HepG2 (cell line): ENCODE measurements around the gene PANK4. TPM values are rescaled to one million over a fixed set of nuclear protein-coding genes. Genes with fewer than 3 reads are reported as not detected.

Experiments used
- KDM1A ChIP-seq: IDR thresholded peaks from 2 replicates; pipeline ENCODE4 v1.6.1; 2016; ENCODE audit warnings: missing compliant biosample characterization
- NR2F2 ChIP-seq: IDR thresholded peaks from 2 replicates; pipeline ENCODE4 v1.6.1; 2012; ENCODE audit warnings: low read depth, inconsistent platforms, borderline replicate concordance
- POGZ ChIP-seq: sonication (generic); formaldehyde crosslinking; IDR thresholded peaks from 2 replicates; pipeline ENCODE4 v1.4.0; 2020; ENCODE audit warnings: mild to moderate bottlenecking, missing genetic modification reagents
- PRDM15 ChIP-seq: sonication (generic); formaldehyde crosslinking; IDR thresholded peaks from 2 replicates; pipeline ENCODE4 v1.4.0; 2020; ENCODE audit warnings: missing genetic modification reagents
- SALL1 ChIP-seq: sonication (generic); formaldehyde crosslinking; IDR thresholded peaks from 2 replicates; pipeline ENCODE4 v1.8.0; 2022; ENCODE audit warnings: mild to moderate bottlenecking, missing genetic modification reagents
- SAP130 ChIP-seq: IDR thresholded peaks from 2 replicates; pipeline ENCODE4 v1.6.1; 2016; ENCODE audit warnings: low read depth
- TSC22D2 ChIP-seq: sonication (generic); formaldehyde crosslinking; IDR thresholded peaks from 2 replicates; pipeline ENCODE4 v1.5.1; 2020; ENCODE audit warnings: missing genetic modification reagents, mild to moderate bottlenecking, borderline replicate concordance
- ZMYM4 ChIP-seq: sonication (generic); formaldehyde crosslinking; IDR thresholded peaks from 2 replicates; pipeline ENCODE4 v1.8.1; 2023; ENCODE audit warnings: mild to moderate bottlenecking, missing genetic modification reagents
- polyA plus RNA-seq, 8 experiments: library from polyadenylated mRNA; depleted of rRNA in 3 of 8; stranded (reverse) in 7 of 8; unstranded in 1 of 8; fragments of >200 nt; fragmentation: Illumina TruSeq in 4 of 8; extraction: Trizol in 4 of 8; gene quantifications; 2 replicates each; pipeline versions ENCODE4 v1.2.1 to v1.2.3, GENCODE V29; 2011 to 2016; ENCODE audit warnings: low read depth in 4 of 8, missing spikeins in 1 of 8, mixed read lengths in 1 of 8; ENCODE audit not compliant: insufficient read depth in 1 of 8
- total RNA-seq, 5 experiments: library from RNA; depleted of rRNA; stranded (reverse); fragments of >200 nt; fragmentation: Illumina TruSeq; extraction: Trizol; gene quantifications; 2 replicates each; pipeline ENCODE4 v1.2.3, GENCODE V29; 2016; ENCODE audit warnings: low read depth in 1 of 5
- TF ChIP-seq, protein P1 (sequence below): sonication (generic); formaldehyde crosslinking; IDR thresholded peaks from 2 replicates; pipeline ENCODE4 v1.5.1; 2020; ENCODE audit warnings: mild to moderate bottlenecking, missing genetic modification reagents
- TF ChIP-seq, protein P2 (sequence below): sonication (generic); formaldehyde crosslinking; IDR thresholded peaks from 2 replicates; pipeline ENCODE4 v1.4.0; 2020; ENCODE audit warnings: mild to moderate bottlenecking, missing genetic modification reagents
- TF ChIP-seq, protein P3 (sequence below): sonication (generic); formaldehyde crosslinking; IDR thresholded peaks from 2 replicates; pipeline ENCODE4 v1.4.0; 2020; ENCODE audit warnings: mild to moderate bottlenecking, missing genetic modification reagents, borderline replicate concordance
- TF ChIP-seq, protein P4 (sequence below): IDR thresholded peaks from 2 replicates; pipeline ENCODE4 v1.6.1; 2016; ENCODE audit warnings: control low read depth

PANK4 gene
- total and polyA plus RNA-seq, 2 of the 13 experiments (the other 11 are each of a cell fraction or from before 2014, with no cell fraction given): 17.4 to 19.3 TPM

- TF ChIP-seq, protein P1, sequence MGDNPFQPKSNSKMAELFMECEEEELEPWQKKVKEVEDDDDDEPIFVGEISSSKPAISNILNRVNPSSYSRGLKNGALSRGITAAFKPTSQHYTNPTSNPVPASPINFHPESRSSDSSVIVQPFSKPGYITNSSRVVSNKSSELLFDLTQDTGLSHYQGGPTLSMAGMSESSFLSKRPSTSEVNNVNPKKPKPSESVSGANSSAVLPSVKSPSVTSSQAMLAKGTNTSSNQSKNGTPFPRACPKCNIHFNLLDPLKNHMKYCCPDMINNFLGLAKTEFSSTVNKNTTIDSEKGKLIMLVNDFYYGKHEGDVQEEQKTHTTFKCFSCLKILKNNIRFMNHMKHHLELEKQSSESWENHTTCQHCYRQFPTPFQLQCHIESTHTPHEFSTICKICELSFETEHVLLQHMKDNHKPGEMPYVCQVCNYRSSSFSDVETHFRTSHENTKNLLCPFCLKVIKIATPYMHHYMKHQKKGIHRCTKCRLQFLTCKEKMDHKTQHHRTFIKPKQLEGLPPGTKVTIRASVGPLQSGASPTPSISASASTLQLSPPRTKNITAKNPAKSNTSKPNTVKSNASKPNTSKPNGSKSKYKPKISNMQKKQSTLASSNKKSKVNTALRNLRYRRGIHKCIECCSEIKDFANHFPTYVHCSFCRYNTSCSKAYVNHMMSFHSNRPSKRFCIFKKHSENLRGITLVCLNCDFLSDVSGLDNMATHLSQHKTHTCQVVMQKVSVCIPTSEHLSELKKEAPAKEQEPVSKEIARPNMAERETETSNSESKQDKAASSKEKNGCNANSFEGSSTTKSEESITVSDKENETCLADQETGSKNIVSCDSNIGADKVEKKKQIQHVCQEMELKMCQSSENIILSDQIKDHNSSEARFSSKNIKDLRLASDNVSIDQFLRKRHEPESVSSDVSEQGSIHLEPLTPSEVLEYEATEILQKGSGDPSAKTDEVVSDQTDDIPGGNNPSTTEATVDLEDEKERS: peak; percentile 82; the same call in 1 of the 2 replicates
- TF ChIP-seq TSC22D2 (no peak), KDM1A (0 out of 2 replicates have a peak, but pooled peaks have one; percentile 41), NR2F2 (peak; percentile 88), POGZ (CRISPR knock-in tag) (peak; percentile 56; the same call in 1 of the 2 replicates), SALL1 (CRISPR knock-in tag) (peak; percentile 89), SAP130 (CRISPR knock-in tag) (0 out of 2 replicates have a peak, but pooled peaks have one; percentile 10), PRDM15 (CRISPR knock-in tag) (no peak), ZMYM4 (CRISPR knock-in tag) (0 out of 2 replicates have a peak, but pooled peaks have one; percentile 27)
- TF ChIP-seq, protein P2, sequence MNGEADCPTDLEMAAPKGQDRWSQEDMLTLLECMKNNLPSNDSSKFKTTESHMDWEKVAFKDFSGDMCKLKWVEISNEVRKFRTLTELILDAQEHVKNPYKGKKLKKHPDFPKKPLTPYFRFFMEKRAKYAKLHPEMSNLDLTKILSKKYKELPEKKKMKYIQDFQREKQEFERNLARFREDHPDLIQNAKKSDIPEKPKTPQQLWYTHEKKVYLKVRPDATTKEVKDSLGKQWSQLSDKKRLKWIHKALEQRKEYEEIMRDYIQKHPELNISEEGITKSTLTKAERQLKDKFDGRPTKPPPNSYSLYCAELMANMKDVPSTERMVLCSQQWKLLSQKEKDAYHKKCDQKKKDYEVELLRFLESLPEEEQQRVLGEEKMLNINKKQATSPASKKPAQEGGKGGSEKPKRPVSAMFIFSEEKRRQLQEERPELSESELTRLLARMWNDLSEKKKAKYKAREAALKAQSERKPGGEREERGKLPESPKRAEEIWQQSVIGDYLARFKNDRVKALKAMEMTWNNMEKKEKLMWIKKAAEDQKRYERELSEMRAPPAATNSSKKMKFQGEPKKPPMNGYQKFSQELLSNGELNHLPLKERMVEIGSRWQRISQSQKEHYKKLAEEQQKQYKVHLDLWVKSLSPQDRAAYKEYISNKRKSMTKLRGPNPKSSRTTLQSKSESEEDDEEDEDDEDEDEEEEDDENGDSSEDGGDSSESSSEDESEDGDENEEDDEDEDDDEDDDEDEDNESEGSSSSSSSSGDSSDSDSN: no peak
- TF ChIP-seq, protein P3, sequence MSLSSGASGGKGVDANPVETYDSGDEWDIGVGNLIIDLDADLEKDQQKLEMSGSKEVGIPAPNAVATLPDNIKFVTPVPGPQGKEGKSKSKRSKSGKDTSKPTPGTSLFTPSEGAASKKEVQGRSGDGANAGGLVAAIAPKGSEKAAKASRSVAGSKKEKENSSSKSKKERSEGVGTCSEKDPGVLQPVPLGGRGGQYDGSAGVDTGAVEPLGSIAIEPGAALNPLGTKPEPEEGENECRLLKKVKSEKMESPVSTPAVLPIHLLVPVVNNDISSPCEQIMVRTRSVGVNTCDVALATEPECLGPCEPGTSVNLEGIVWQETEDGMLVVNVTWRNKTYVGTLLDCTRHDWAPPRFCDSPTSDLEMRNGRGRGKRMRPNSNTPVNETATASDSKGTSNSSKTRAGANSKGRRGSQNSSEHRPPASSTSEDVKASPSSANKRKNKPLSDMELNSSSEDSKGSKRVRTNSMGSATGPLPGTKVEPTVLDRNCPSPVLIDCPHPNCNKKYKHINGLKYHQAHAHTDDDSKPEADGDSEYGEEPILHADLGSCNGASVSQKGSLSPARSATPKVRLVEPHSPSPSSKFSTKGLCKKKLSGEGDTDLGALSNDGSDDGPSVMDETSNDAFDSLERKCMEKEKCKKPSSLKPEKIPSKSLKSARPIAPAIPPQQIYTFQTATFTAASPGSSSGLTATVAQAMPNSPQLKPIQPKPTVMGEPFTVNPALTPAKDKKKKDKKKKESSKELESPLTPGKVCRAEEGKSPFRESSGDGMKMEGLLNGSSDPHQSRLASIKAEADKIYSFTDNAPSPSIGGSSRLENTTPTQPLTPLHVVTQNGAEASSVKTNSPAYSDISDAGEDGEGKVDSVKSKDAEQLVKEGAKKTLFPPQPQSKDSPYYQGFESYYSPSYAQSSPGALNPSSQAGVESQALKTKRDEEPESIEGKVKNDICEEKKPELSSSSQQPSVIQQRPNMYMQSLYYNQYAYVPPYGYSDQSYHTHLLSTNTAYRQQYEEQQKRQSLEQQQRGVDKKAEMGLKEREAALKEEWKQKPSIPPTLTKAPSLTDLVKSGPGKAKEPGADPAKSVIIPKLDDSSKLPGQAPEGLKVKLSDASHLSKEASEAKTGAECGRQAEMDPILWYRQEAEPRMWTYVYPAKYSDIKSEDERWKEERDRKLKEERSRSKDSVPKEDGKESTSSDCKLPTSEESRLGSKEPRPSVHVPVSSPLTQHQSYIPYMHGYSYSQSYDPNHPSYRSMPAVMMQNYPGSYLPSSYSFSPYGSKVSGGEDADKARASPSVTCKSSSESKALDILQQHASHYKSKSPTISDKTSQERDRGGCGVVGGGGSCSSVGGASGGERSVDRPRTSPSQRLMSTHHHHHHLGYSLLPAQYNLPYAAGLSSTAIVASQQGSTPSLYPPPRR: peak; percentile 61; the same call in 1 of the 2 replicates
- TF ChIP-seq, protein P4, sequence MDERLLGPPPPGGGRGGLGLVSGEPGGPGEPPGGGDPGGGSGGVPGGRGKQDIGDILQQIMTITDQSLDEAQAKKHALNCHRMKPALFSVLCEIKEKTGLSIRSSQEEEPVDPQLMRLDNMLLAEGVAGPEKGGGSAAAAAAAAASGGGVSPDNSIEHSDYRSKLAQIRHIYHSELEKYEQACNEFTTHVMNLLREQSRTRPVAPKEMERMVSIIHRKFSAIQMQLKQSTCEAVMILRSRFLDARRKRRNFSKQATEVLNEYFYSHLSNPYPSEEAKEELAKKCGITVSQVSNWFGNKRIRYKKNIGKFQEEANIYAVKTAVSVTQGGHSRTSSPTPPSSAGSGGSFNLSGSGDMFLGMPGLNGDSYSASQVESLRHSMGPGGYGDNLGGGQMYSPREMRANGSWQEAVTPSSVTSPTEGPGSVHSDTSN (CRISPR knock-in tag): no peak
Measured at GRCh38 chr1:2571348-2571747, 45.0 kb upstream of the PANK4 start (continued).
